NB4 (cell line): ENCODE data around the gene VKORC1.

ENCODE experiments used
- DNase-seq: peaks from one replicate; pipeline ENCODE4 v3.0.0; 2010; ENCODE audit warnings: low read depth
- H3K4me3 ChIP-seq: one replicate; pipeline ENCODE4 v1.5.1; 2011; ENCODE audit warnings: mild to moderate bottlenecking, low read depth, low read length, moderate library complexity
- MAX ChIP-seq: IDR thresholded peaks from 2 replicates; pipeline ENCODE4 v1.6.1; 2011; ENCODE audit warnings: low read depth, low read length
- MYC ChIP-seq: IDR thresholded peaks from 2 replicates; pipeline ENCODE4 v1.6.1; 2011; ENCODE audit warnings: low read depth, low read length
- POLR2A ChIP-seq: IDR thresholded peaks from 2 replicates; pipeline ENCODE4 v1.6.1; 2011; ENCODE audit warnings: mild to moderate bottlenecking; ENCODE audit not compliant: insufficient read length; ENCODE audit errors: extremely low read depth
- TF ChIP-seq, protein P1 (sequence below): IDR thresholded peaks from one replicate; pipeline ENCODE4 v1.5.1; 2012; ENCODE audit warnings: low read depth, low read length

VKORC1 gene

DNA sequence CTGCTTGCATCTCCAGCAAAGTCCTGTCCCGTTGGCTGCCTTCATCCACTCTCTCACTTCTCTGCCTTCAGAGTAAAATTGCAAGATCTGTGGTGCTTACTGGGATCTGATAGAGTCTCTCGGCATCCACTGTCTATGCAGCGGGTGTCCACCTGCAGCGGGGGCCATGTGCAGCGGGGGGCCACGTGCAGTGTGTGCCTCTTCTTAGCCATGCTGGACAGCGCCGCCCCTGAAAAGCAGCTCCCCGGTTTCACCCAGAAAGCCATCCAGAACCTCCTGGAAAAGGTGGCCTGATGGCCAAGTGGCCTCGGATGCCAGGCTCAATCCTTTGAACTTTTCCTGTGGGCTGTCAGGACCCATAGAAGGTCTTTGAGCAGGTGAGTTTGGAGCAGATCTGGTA is 51.7 kb downstream of the VKORC1 start:
- DNase-seq: no peak
- TF ChIP-seq MAX (no peak), MYC (no peak), POLR2A (no peak)
- TF ChIP-seq, protein P1, sequence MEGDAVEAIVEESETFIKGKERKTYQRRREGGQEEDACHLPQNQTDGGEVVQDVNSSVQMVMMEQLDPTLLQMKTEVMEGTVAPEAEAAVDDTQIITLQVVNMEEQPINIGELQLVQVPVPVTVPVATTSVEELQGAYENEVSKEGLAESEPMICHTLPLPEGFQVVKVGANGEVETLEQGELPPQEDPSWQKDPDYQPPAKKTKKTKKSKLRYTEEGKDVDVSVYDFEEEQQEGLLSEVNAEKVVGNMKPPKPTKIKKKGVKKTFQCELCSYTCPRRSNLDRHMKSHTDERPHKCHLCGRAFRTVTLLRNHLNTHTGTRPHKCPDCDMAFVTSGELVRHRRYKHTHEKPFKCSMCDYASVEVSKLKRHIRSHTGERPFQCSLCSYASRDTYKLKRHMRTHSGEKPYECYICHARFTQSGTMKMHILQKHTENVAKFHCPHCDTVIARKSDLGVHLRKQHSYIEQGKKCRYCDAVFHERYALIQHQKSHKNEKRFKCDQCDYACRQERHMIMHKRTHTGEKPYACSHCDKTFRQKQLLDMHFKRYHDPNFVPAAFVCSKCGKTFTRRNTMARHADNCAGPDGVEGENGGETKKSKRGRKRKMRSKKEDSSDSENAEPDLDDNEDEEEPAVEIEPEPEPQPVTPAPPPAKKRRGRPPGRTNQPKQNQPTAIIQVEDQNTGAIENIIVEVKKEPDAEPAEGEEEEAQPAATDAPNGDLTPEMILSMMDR: no peak
- H3K4me3 ChIP-seq: no peak overlapping the region
